ENCODE measurements around the gene ABLIM3.

DNA sequence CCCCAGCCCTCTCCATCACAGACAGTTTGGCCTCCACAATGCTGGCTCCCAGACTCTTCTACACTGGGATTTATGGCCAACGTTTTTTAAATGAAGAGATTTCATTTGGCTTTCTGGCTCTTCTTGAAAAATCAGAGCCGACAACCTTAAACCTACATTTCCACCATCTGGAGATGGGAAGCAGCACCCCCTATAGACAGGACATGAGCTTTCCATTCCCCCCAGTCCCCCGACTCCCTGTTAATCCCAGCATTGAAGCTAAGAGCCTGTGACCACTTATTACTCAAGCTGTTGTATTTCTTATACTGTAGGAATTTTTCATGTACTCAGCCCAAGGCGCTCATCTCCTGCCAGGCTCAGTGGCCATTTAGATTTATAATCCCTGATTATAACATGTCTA, 96.4 kb downstream of the ABLIM3 start:
- TF ChIP-seq, protein P1, sequence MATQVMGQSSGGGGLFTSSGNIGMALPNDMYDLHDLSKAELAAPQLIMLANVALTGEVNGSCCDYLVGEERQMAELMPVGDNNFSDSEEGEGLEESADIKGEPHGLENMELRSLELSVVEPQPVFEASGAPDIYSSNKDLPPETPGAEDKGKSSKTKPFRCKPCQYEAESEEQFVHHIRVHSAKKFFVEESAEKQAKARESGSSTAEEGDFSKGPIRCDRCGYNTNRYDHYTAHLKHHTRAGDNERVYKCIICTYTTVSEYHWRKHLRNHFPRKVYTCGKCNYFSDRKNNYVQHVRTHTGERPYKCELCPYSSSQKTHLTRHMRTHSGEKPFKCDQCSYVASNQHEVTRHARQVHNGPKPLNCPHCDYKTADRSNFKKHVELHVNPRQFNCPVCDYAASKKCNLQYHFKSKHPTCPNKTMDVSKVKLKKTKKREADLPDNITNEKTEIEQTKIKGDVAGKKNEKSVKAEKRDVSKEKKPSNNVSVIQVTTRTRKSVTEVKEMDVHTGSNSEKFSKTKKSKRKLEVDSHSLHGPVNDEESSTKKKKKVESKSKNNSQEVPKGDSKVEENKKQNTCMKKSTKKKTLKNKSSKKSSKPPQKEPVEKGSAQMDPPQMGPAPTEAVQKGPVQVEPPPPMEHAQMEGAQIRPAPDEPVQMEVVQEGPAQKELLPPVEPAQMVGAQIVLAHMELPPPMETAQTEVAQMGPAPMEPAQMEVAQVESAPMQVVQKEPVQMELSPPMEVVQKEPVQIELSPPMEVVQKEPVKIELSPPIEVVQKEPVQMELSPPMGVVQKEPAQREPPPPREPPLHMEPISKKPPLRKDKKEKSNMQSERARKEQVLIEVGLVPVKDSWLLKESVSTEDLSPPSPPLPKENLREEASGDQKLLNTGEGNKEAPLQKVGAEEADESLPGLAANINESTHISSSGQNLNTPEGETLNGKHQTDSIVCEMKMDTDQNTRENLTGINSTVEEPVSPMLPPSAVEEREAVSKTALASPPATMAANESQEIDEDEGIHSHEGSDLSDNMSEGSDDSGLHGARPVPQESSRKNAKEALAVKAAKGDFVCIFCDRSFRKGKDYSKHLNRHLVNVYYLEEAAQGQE (IDR thresholded peaks at IDR 0.05; ENCODE audit: insufficient read depth in 1 of 2, low read depth in 2 of 2, low read length in 2 of 2): no peak
- TF ChIP-seq POLR2AphosphoS5 (IDR thresholded peaks at IDR 0.05; ENCODE audit: low read depth, low read length) (no peak), SIN3A (IDR thresholded peaks at IDR 0.05; ENCODE audit: borderline replicate concordance, insufficient read depth, low read length) (no peak)
